HG03139 (cell line): Measurements from ENCODE around the gene ILF2.
A peak's percentile ranks its signal among the peaks of the same experiment; 100 is the strongest.
"Not testable (repeated sequence)": the region's sequence is repeated elsewhere in the genome, so short reads cannot be mapped to it uniquely, and the experiment has no call there.

Source experiments
- ATAC-seq: cut with Tn5 transposase; IDR thresholded peaks from one replicate; pipeline ENCODE4 v1.9.1; 2021; ENCODE audit not compliant: unreplicated experiment

The ILF2 gene

GRCh38 chr1:153649137-153649862, 21.5 kb downstream of the ILF2 start:
- no peak for ATAC-seq

GRCh38 chr1:153648000-153648643, 22.7 kb downstream of the ILF2 start:
- no peak for ATAC-seq

DNA sequence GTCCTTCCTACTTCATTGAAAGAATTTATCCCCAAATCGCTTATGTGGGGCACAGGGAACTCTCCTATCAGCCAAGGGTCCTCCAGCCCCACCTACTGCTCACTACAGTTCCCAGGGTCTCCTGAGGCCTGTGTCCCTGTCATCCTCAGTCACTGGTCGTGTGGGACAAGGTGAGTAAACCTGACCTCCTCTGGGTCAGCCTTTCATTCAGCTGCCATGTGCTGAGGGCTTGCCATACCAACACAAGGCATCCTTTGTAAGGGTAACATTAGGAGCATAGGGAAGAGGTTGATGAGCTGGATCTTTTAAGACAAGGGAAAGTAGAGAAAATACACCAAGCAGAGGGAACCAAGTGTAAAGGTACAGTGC, 23.5 kb downstream of the ILF2 start:
- ATAC-seq, result no peak

- ATAC-seq, result no peak
Measured at GRCh38 chr1:153646672-153647345, 24.0 kb downstream of the ILF2 start.

GRCh38 chr1:153643816-153644215, 27.0 kb downstream of the ILF2 start:
- ATAC-seq, result no peak

DNA sequence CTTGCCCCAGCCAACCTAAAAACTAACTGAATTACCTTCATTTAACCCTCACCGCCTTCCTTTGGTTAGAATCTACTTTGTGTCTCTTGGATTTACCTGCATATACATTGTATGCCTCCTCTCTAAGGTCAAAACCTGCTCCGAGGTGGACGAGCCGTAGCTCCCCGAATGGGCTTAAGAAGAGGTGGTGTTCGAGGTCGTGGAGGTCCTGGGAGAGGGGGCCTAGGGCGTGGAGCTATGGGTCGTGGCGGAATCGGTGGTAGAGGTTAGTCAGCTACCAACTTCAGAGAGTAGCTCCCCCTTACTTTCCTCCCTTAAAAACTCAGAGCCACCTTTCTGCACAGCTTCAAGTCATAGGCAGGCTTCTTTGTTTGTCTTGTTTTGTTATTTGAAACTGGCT, 27.7 kb downstream of the ILF2 start:
- no peak for ATAC-seq

DNA sequence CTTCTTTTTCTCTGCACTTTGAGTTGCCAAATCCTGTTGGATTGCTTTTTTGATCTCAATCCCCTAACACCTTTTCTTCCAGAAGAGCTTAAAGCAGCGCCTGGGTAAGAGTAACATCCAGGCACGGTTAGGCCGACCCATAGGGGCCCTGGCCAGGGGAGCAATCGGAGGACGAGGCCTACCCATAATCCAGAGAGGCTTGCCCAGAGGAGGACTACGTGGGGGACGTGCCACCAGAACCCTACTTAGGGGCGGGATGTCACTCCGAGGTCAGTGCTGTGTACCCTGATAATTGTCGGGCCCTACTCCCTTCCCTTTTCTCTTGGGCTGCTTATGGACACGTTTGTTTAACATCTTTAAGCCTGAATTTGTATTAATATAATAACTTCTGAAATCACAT, 28.6 kb downstream of the ILF2 start:
- no peak for ATAC-seq

DNA sequence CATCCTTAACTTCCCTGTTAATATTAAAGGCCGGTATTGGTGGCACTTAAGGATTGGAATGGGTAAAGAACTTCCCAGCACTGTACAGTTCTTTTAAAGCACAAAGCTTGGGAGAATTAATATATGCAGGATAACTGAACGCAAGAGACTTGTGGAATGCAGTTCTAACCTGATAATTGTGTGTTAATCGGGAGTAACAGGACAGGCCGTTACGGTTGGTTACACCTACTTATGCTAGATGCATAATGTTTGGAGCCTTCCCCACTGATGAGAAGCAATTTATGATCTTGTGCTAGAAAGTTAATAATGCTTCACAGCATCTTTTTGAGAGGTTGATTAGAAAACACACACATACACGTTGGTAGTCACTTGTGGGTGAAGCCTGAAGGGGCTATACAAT, 29.9 kb downstream of the ILF2 start:
- ATAC-seq, result no peak

- not testable (repeated sequence) for ATAC-seq
Measured at GRCh38 chr1:153640213-153640612, 30.6 kb downstream of the ILF2 start.

DNA sequence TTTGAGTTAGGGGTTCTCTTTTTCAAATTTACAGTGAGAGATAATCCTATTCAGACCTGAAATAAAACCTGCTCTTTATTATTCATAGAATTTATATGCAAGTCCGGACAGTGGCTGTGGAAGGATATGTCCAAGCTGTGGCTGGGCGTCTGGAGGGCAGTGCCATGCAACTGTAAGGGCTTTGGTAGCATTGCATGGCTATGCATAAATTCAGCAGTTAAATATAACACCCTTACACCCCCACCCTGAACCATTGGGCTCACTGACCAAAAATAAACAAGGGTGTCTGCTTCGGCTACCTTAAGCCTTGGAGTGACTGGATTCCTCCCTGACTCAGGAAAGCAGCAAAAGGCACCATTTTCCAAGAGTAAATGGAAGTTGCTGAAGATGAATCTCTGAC, 31.5 kb downstream of the ILF2 start:
- ATAC-seq, result no peak

- ATAC-seq, result no peak
Measured at GRCh38 chr1:153638261-153638660, 32.5 kb downstream of the ILF2 start.

- ATAC-seq, result no peak
Measured at GRCh38 chr1:153636312-153636711, 34.5 kb downstream of the ILF2 start.

DNA sequence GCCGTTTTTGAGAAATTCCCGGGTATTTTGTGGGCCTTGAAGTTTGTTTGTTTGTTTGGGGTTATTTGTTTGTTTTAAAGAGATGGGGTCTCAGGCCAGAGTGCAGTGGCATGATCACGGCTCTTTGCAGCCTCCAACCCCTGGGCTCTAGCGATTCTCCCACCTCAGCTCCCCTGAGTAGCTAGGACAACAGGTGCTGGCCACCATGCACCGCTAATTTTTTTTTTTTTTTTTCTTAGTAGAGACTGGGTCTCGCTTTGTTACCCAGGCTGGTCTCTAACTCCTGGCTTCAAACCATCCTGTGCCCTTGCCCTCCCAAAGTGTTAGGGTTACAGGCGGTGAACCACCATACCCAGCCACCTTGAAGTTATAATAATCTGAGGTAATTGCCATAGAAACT, 34.9 kb downstream of the ILF2 start:
- no peak for ATAC-seq

GRCh38 chr1:153633754-153634665, 36.8 kb downstream of the ILF2 start, which contains the start of gene CHTOP:
Gene CHTOP (plus strand): TSS chr1:153634066. CDS start chr1:153636589, 2,523 bp downstream.
- peak; percentile 80 for ATAC-seq

- no peak for ATAC-seq
Measured at GRCh38 chr1:153633161-153633753, 37.5 kb downstream of the ILF2 start.

DNA sequence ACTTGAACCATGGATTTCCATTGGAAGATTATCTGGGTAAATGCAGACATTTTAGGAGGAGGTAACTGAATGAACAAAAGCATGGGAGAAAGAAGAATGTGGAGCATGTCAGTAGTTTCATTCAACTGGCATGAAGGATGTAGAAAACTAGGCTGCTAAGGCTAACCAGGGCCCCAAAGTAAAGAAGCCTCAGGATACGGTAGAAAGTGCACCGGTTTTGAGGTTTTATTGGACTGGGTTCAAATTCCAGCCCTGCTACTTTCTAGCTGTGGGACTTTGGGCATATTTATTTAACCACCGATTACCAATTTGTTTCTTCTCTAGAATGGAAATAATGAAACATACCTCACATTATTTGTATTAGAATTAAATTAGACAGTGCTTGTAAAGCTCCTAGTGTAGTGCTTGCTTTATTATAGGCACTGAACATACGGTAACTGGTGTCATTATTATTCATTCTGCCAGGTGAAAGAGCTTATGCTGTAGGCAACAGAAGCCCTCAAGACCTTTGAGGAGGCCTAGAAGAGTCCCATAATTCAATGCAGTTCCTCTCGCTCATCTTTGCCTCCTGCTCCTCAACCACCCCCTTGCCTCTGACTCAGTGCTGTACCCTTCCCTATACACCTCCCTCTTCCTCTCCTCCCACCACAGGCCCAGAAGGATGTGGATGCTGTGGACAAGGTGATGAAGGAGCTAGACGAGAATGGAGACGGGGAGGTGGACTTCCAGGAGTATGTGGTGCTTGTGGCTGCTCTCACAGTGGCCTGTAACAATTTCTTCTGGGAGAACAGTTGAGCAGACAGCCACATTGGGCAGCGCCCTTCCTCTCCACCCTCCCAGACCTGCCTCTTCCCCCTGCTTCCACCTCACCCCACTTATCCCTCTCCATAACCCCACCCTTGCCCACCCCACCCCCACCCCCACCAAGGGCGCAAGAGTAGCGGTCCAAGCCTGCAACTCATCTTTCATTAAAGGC, 39.5 kb downstream of the ILF2 start:
- ATAC-seq, result no peak

DNA sequence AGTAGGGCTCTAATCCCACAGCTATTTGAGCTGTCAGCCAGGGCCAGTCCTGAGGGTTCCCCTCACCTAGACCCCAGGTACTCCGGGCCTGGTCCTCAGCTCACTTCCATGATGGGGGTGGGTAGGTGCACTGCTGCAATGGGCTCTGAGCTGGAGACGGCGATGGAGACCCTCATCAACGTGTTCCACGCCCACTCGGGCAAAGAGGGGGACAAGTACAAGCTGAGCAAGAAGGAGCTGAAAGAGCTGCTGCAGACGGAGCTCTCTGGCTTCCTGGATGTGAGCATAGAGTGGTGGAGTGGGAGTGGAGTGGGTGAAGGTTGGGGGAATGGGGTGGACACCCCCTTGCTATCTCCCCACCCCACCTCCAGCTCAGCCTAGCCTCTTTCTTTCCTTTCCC, 40.4 kb downstream of the ILF2 start:
- no peak for ATAC-seq

DNA sequence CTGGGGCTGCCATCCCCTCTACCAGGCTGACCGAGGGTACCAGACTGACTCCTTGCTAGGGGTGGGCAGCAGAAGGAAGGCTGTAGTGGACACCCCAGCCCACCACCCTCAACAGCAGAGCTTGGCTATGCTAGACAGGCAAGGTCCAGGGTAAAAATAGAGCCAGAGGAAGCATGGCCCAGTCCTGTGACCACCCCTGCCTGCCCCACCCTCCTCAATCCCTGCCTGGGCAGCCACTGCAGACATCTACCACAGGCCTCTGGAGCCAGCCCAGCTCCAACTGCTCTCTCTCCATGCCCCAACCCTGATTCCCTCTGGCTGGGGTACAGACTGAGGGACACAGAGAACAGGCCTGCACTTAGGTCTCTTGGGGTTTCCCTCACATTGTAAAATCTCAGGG, 40.8 kb downstream of the ILF2 start:
- ATAC-seq, result no peak

DNA sequence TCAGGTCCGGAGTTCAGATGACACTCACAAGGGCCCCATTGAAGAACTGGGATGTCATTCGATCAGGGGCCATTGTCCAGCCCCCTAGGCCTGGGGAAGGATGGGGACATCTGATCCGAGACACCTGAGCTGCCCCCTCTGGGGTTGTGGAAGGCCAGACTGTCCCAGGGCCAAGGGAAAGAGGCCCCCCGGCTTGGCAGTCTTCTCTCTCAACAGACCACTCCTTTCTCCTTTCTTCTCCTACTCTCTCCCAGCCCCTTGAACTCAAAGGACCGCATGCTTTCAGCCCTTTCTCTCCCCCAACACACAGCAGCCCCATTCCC, 41.5 kb downstream of the ILF2 start:
- no peak for ATAC-seq
